HCT116 (cell line): Measurements from ENCODE around the gene STXBP5L. TPM values are rescaled to one million over a fixed set of nuclear protein-coding genes. Genes with fewer than 3 reads are reported as not detected.

ENCODE experiments used
- ATAC-seq: fragments of 200-7000 bp; cut with Tn5 transposase; 2 replicates; pipeline ENCODE4 v1.9.1; 2020; ENCODE audit warnings: mild to moderate bottlenecking, moderate library complexity
- BruUV-seq: library from RNA; stranded (reverse); fragments of 400-500 nt; replicated peaks from 2 replicates; lab custom pipeline; 2021; lab: Mats Ljungman, UMichigan
- CTCF ChIA-PET: fragments of 300-600 bp; sonication (Branson Sonifier 250); formaldehyde crosslinking; loops from one replicate; lab custom pipeline; 2021; ENCODE audit warnings: antibody characterized with exemption; lab: Charles Lee
- POLR2A ChIA-PET: fragments of 300-600, 350-600 bp; sonication (Branson Sonifier 250); formaldehyde crosslinking; loops from one replicate; lab custom pipeline; 2021; ENCODE audit warnings: antibody characterized with exemption; lab: Charles Lee
- RAD21 ChIA-PET, 2 experiments: fragments of 300-600 bp; sonication (Branson Sonifier 250); formaldehyde crosslinking; loops; one replicate each; lab custom pipeline; 2023; ENCODE audit warnings: low total read pairs in 2 of 2; ENCODE audit not compliant: uncharacterized antibody in 2 of 2, unreplicated experiment in 2 of 2, low non-redundant PET in 1 of 2; lab: Charles Lee
- DNase-seq: peaks from one replicate; pipeline ENCODE4 v3.0.0-alpha.2; 2010; ENCODE audit warnings: low read depth, low spot score
- H2AFZ ChIP-seq: fragments of 200-600 bp; shearing (Covaris generic), sonication (generic); 2 replicates; pipeline ENCODE4 v1.6.1; 2017; ENCODE audit warnings: low read depth, mixed run types, mixed read lengths, antibody characterized with exemption, low read length; ENCODE audit not compliant: poor library complexity, severe bottlenecking
- H3K27ac ChIP-seq: 2 replicates; pipeline ENCODE4 v1.5.1; 2012; ENCODE audit warnings: low read depth, low read length
- H3K27me3 ChIP-seq: fragments of 200-600 bp; sonication (generic); 2 replicates; pipeline ENCODE4 v1.6.1; 2016; ENCODE audit warnings: mixed run types, low read length, mixed read lengths; ENCODE audit not compliant: insufficient read depth
- H3K36me3 ChIP-seq, 2 experiments: fragments of 200-500 bp in 1 of 2; fragments of 200-600 bp in 1 of 2; sonication (Bioruptor generic) in 1 of 2; sonication (generic) in 1 of 2; 2 replicates each; pipeline versions ENCODE4 v1.5.1 to v1.6.1; 2014 to 2016; ENCODE audit warnings: low read length in 2 of 2, inconsistent platforms in 1 of 2, mixed read lengths in 1 of 2, mixed run types in 1 of 2; ENCODE audit not compliant: insufficient read depth in 2 of 2, control insufficient read depth in 1 of 2
- H3K4me1 ChIP-seq, 2 experiments: fragments of 200-600 bp in 1 of 2; sonication (generic) in 1 of 2; 2 replicates each; pipeline versions ENCODE4 v1.5.1 to v1.6.1; 2012 to 2017; ENCODE audit warnings: low read length in 2 of 2, inconsistent platforms in 1 of 2, mild to moderate bottlenecking in 1 of 2, mixed read lengths in 1 of 2, mixed run types in 1 of 2, moderate library complexity in 1 of 2; ENCODE audit not compliant: insufficient read depth in 2 of 2, control insufficient read depth in 1 of 2
- H3K4me2 ChIP-seq: fragments of 200-600 bp; sonication (generic); 2 replicates; pipeline ENCODE4 v1.6.1; 2017; ENCODE audit warnings: mixed run types, low read length, mixed read lengths
- H3K4me3 ChIP-seq, 2 experiments: fragments of 200-600 bp in 1 of 2; sonication (generic) in 1 of 2; replicated peaks in 1 of 2; 2 replicates each; pipeline ENCODE4 v1.5.1; 2011 to 2016; ENCODE audit warnings: low read length in 2 of 2, control low read depth in 1 of 2, low read depth in 1 of 2, mild to moderate bottlenecking in 1 of 2, mixed read lengths in 1 of 2, mixed run types in 1 of 2
- H3K79me2 ChIP-seq: fragments of 200-600 bp; sonication (generic); 2 replicates; pipeline ENCODE4 v1.6.1; 2017; ENCODE audit warnings: mild to moderate bottlenecking, mixed run types, low read length, moderate library complexity, mixed read lengths; ENCODE audit not compliant: insufficient read depth
- H3K9ac ChIP-seq: fragments of 200-600 bp; sonication (generic); 2 replicates; pipeline ENCODE4 v1.6.1; 2016; ENCODE audit warnings: low read length, mixed read lengths
- H3K9me2 ChIP-seq: fragments of 200-600 bp; sonication (generic), shearing (Covaris generic); 2 replicates; pipeline ENCODE4 v1.6.1; 2017; ENCODE audit warnings: mixed run types, mild to moderate bottlenecking, moderate library complexity; ENCODE audit not compliant: insufficient read depth
- H3K9me3 ChIP-seq, 2 experiments: fragments of 200-500 bp in 1 of 2; fragments of 200-600 bp in 1 of 2; sonication (Bioruptor generic) in 1 of 2; sonication (generic) in 1 of 2; 2 replicates each; pipeline ENCODE4 v1.6.1; 2014 to 2017; ENCODE audit warnings: low read length in 2 of 2, mixed read lengths in 2 of 2, inconsistent platforms in 1 of 2, low read depth in 1 of 2, mild to moderate bottlenecking in 1 of 2, mixed run types in 1 of 2, moderate library complexity in 1 of 2; ENCODE audit not compliant: control insufficient read depth in 1 of 2, insufficient read depth in 1 of 2
- H4K20me1 ChIP-seq: fragments of 200-600 bp; sonication (generic), shearing (Covaris generic); 2 replicates; pipeline ENCODE4 v1.6.1; 2017; ENCODE audit warnings: mixed run types, mild to moderate bottlenecking, moderate library complexity; ENCODE audit not compliant: insufficient read depth
- ATF3 ChIP-seq: IDR thresholded peaks from 2 replicates; pipeline ENCODE4 v1.6.1; 2012
- CEBPB ChIP-seq: IDR thresholded peaks from 2 replicates; pipeline ENCODE4 v1.6.1; 2012; ENCODE audit warnings: low read depth
- EGR1 ChIP-seq: IDR thresholded peaks from 2 replicates; pipeline ENCODE4 v1.6.1; 2012; ENCODE audit warnings: low read depth
- EZH2 ChIP-seq: fragments of 200-600 bp; sonication (generic); IDR thresholded peaks from 2 replicates; pipeline ENCODE4 v1.6.1; 2017; ENCODE audit warnings: antibody characterized with exemption, mixed run types
- EZH2phosphoT487 ChIP-seq: fragments of 200-600 bp; IDR thresholded peaks from 2 replicates; pipeline ENCODE4 v1.6.1; 2018; ENCODE audit warnings: antibody characterized with exemption, borderline replicate concordance
- JUND ChIP-seq: IDR thresholded peaks from 2 replicates; pipeline ENCODE4 v1.6.1; 2012
- MAX ChIP-seq: IDR thresholded peaks from 2 replicates; pipeline ENCODE4 v1.6.1; 2012
- POLR2A ChIP-seq: IDR thresholded peaks from 2 replicates; pipeline ENCODE4 v1.7.0; 2011; ENCODE audit warnings: borderline replicate concordance; ENCODE audit not compliant: insufficient read depth, insufficient read length; ENCODE audit errors: extremely low read depth
- POLR2AphosphoS5 ChIP-seq: IDR thresholded peaks from 2 replicates; pipeline ENCODE4 v1.6.1; 2011; ENCODE audit warnings: mild to moderate bottlenecking, low read depth, low read length, moderate library complexity
- RAD21 ChIP-seq: IDR thresholded peaks from 2 replicates; pipeline ENCODE4 v1.6.1; 2012; ENCODE audit warnings: low read depth, mild to moderate bottlenecking
- REST ChIP-seq: IDR thresholded peaks from 2 replicates; pipeline ENCODE4 v1.6.1; 2012; ENCODE audit warnings: low read depth
- SRF ChIP-seq: IDR thresholded peaks from 2 replicates; pipeline ENCODE4 v1.6.1; 2012; ENCODE audit warnings: low read depth
- TCF7L2 ChIP-seq: IDR thresholded peaks from 2 replicates; pipeline ENCODE4 v1.7.0; 2011; ENCODE audit warnings: borderline replicate concordance, inconsistent platforms; ENCODE audit not compliant: insufficient read depth, insufficient read length; ENCODE audit errors: extremely low read depth
- ZBTB33 ChIP-seq: IDR thresholded peaks from 2 replicates; pipeline ENCODE4 v1.6.1; 2011; ENCODE audit warnings: mild to moderate bottlenecking, low read length, moderate library complexity; ENCODE audit not compliant: insufficient replicate concordance; ENCODE audit errors: extremely low read depth
- ZFX ChIP-seq: fragments of 450-650 bp; IDR thresholded peaks from 2 replicates; pipeline ENCODE4 v1.6.1; 2017
- intact Hi-C: fragments of 100-400 bp; cut with micrococcal nuclease; formaldehyde crosslinking; loops from 2 replicates; pipeline ENCODE4 v1.10.0; 2022
- total RNA-seq: library from RNA; stranded (reverse); gene quantifications from one replicate; pipeline ENCODE4 v1.2.1, GENCODE V29; 2021; ENCODE audit not compliant: unreplicated experiment

Gene STXBP5L
- total RNA-seq, 1 experiment from 2014 or later = not detected

GRCh38 chr3:121431726-121432517 lies 523.9 kb downstream of the STXBP5L start:
- no peak overlapping the region for H3K27ac ChIP-seq
- intact Hi-C loops = no loop called here
- RAD21 ChIA-PET = no interaction called here
- POLR2A ChIA-PET = no interaction called here
- CTCF ChIA-PET = no interaction called here
- H3K4me2 ChIP-seq = no peak overlapping the region
- H3K36me3 ChIP-seq = peaks cover 5 to 39% of the 10 kb centered on the region in 2 experiments; a peak in 3 of 4 replicates
- H4K20me1 ChIP-seq = no peaks in the 10 kb centered on the region
- DNase-seq (no peak), ATAC-seq (no peak)
- H3K4me1 ChIP-seq = no peaks in the 10 kb centered on the region
- no peaks in the 10 kb centered on the region for H3K9me3 ChIP-seq
- H2AFZ ChIP-seq = no peak overlapping the region
- no peaks in the 10 kb centered on the region for H3K27me3 ChIP-seq
- H3K9ac ChIP-seq = no peak overlapping the region
- no TSS peak for BruUV-seq
- no peaks in the 10 kb centered on the region for H3K9me2 ChIP-seq
- no peaks in the 10 kb centered on the region for H3K79me2 ChIP-seq
- H3K4me3 ChIP-seq = no peak overlapping the region
- TF ChIP-seq TCF7L2 (peak; percentile 42), EZH2phosphoT487 (no peak)

GRCh38 chr3:121436074-121436473 lies 528.1 kb downstream of the STXBP5L start:
- Histone ChIP-seq H3K9me2 (no peaks in the 10 kb centered on the region), H3K4me1 (no peaks in the 10 kb centered on the region), H3K4me3 (no peak overlapping the region), H3K27ac (no peak overlapping the region), H4K20me1 (no peaks in the 10 kb centered on the region), H3K27me3 (no peaks in the 10 kb centered on the region), H3K4me2 (no peak overlapping the region), H3K36me3 (peaks cover 3 to 19% of the 10 kb centered on the region in 2 experiments; a peak in 3 of 4 replicates), H3K9me3 (no peaks in the 10 kb centered on the region), H2AFZ (no peak overlapping the region), H3K79me2 (no peaks in the 10 kb centered on the region), H3K9ac (no peak overlapping the region)
- POLR2A ChIA-PET = no interaction called here
- RAD21 ChIA-PET = no interaction called here
- ATAC-seq (no peak), DNase-seq (no peak)
- CTCF ChIA-PET = no interaction called here
- no TSS peak for BruUV-seq
- intact Hi-C loops = no loop called here
- TF ChIP-seq EZH2 (no peak), ZBTB33 (no peak), EGR1 (no peak), ZFX (no peak), POLR2A (no peak), CEBPB (no peak), SRF (no peak), MAX (no peak), EZH2phosphoT487 (no peak), ATF3 (no peak), JUND (no peak), REST (no peak), POLR2AphosphoS5 (no peak), RAD21 (no peak)
